ENCODE data around the gene RALY. TPM values are rescaled to one million over a fixed set of nuclear protein-coding genes. Genes with fewer than 3 reads are reported as not detected.

The RALY gene
- total RNA-seq, 2 donors from 2014 or later = 104 to 166 TPM

- no peak for ATAC-seq (ENCODE audit: insufficient number of reproducible peaks, low FRiP score, low read depth)
These were observed 24.1 kb upstream of the RALY start for GRCh38 chr20:33969563-33969962.

GRCh38 chr20:33970229-33970628, 23.5 kb upstream of the RALY start:
- DNase-seq (ENCODE audit: low spot score) (no peak), ATAC-seq (ENCODE audit: insufficient number of reproducible peaks, low FRiP score, low read depth) (no peak)
- Histone ChIP-seq H3K9me3 (no peaks in the 10 kb centered on the region), H3K4me1 (ENCODE audit: control insufficient read depth in 1 of 2, low read depth in 2 of 2) (peaks cover 0 to 28% of the 10 kb centered on the region in 2 donors), H3K27ac (peak overlapping the region in 1 of 2 donors; percentile 3), H3K36me3 (no peaks in the 10 kb centered on the region), H3K4me3 (no peak overlapping the region), H3K27me3 (replicated peaks; ENCODE audit: insufficient read depth) (no peaks in the 10 kb centered on the region)
- no peak for TF ChIP-seq CTCF (IDR thresholded peaks at IDR 0.05)

More at GRCh38 chr20:33969563-33969962, 24.1 kb upstream of the RALY start:
- no peak for TF ChIP-seq CTCF (IDR thresholded peaks at IDR 0.05)
- Histone ChIP-seq H3K27me3 (replicated peaks; ENCODE audit: insufficient read depth) (no peaks in the 10 kb centered on the region), H3K4me3 (no peak overlapping the region), H3K27ac (peak overlapping the region; percentile 3), H3K4me1 (ENCODE audit: control insufficient read depth in 1 of 2, low read depth in 2 of 2) (peaks cover 0 to 28% of the 10 kb centered on the region in 2 donors), H3K36me3 (no peaks in the 10 kb centered on the region), H3K9me3 (no peaks in the 10 kb centered on the region)
- no peak for DNase-seq (ENCODE audit: low spot score)

- TF ChIP-seq CTCF (IDR thresholded peaks at IDR 0.05) = no peak
- Histone ChIP-seq H3K27me3 (replicated peaks; ENCODE audit: insufficient read depth) (no peaks in the 10 kb centered on the region), H3K9me3 (no peaks in the 10 kb centered on the region), H3K27ac (no peak overlapping the region), H3K4me3 (no peak overlapping the region), H3K36me3 (no peaks in the 10 kb centered on the region), H3K4me1 (ENCODE audit: control insufficient read depth in 1 of 2, low read depth in 2 of 2) (peaks cover 0 to 28% of the 10 kb centered on the region in 2 donors)
- DNase-seq (ENCODE audit: low spot score) = no peak
- no peak for ATAC-seq (ENCODE audit: insufficient number of reproducible peaks, low FRiP score, low read depth)
These were observed 22.4 kb upstream of the RALY start for GRCh38 chr20:33971147-33971975.

- H3K9me3 ChIP-seq = no peaks in the 10 kb centered on the region
- TF ChIP-seq CTCF (IDR thresholded peaks at IDR 0.05) = no peak
- no peaks in the 10 kb centered on the region for H3K36me3 ChIP-seq
- no peak overlapping the region for H3K4me3 ChIP-seq
- H3K27me3 ChIP-seq (replicated peaks; ENCODE audit: insufficient read depth) = no peaks in the 10 kb centered on the region
- DNase-seq (ENCODE audit: low spot score) = no peak
- ATAC-seq (ENCODE audit: insufficient number of reproducible peaks, low FRiP score, low read depth) = no peak
- H3K27ac ChIP-seq = no peak overlapping the region
- H3K4me1 ChIP-seq (ENCODE audit: control insufficient read depth in 1 of 2, low read depth in 2 of 2) = no peaks in the 10 kb centered on the region
These were observed 16.8 kb upstream of the RALY start for GRCh38 chr20:33976959-33977358.

GRCh38 chr20:33977535-33977934, 16.2 kb upstream of the RALY start:
- TF ChIP-seq CTCF (IDR thresholded peaks at IDR 0.05) = no peak
- H3K4me3 ChIP-seq = no peak overlapping the region
- no peaks in the 10 kb centered on the region for H3K27me3 ChIP-seq (replicated peaks; ENCODE audit: insufficient read depth)
- H3K36me3 ChIP-seq = no peaks in the 10 kb centered on the region
- DNase-seq (ENCODE audit: low spot score) (no peak), ATAC-seq (ENCODE audit: insufficient number of reproducible peaks, low FRiP score, low read depth) (no peak)
- no peaks in the 10 kb centered on the region for H3K9me3 ChIP-seq
- H3K4me1 ChIP-seq (ENCODE audit: control insufficient read depth in 1 of 2, low read depth in 2 of 2) = no peaks in the 10 kb centered on the region
- H3K27ac ChIP-seq = no peak overlapping the region
